ENCODE results near the gene TAMALIN.

The TAMALIN gene

GRCh38 chr12:52010152-52010622, 3.4 kb downstream of the TAMALIN start:
- H3K9me3 ChIP-seq (ENCODE audit: control insufficient read depth in 5 of 5, low read length in 5 of 5) = no peaks in the 10 kb centered on the region
- H3K27me3 ChIP-seq (ENCODE audit: control insufficient read depth in 5 of 5, insufficient read depth in 4 of 5, low read length in 5 of 5) = peaks cover 0 to 16% (median 12%) of the 10 kb centered on the region in 5 donors
- H3K27ac ChIP-seq (ENCODE audit: low read depth, low read length) = peak overlapping the region; percentile 85
- H3K9ac ChIP-seq (ENCODE audit: low read length in 5 of 5) = peak overlapping the region in 1 of 5 donors; percentile 92
- H3K4me1 ChIP-seq (ENCODE audit: control insufficient read depth in 5 of 5, insufficient read depth in 5 of 5, low read length in 5 of 5) = peaks cover 1 to 57% (median 46%) of the 10 kb centered on the region in 5 donors
- peaks cover 0 to 39% (median 33%) of the 10 kb centered on the region in 5 donors for H3K36me3 ChIP-seq (ENCODE audit: control insufficient read depth in 5 of 5, insufficient read depth in 5 of 5, low read length in 5 of 5)
- peak overlapping the region in 4 of 5 donors; percentile 31 to 94 (median 80) for H3K4me3 ChIP-seq (ENCODE audit: low read depth in 1 of 5, low read length in 5 of 5)

DNA sequence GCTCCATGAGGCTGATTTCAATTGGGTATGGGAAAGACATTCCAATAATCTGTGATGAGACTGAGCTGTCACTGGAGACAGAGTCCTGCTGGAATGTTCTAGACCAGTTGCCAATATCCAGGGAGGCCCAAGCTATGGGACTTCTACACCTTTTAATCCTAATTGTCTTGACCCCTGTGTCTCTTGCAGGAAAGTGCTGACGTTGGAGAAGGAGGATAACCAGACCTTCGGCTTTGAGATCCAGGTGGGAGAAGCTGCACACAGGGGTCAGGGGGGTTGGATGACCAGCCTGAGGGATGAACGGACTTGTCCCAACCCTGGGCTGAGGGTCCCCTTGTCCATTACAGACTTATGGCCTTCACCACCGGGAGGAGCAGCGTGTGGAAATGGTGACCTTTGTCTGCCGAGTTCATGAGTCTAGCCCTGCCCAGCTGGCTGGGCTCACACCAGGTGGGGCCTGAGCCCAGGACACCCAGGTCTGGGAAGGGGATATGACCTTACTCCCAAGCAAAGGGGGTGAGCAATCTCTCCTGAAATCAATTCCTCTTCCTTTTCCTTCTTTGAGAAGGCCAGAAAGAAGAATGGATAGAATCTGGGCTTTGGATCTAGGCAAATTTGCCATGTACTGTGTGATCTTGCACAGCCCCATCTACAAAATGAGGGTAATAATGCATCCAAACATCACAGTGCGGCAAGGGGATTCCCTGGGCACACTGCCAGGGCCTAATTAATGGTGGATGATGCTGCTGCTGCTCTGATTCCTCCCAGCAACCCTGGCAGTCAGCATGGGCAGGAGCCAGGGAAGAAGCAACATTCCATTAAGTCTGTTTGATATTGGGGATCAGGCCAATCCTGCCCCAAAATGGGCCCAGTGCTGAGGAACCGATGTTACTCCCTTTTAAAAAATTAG, 4.2 kb downstream of the TAMALIN start:
- peaks cover 0 to 12% (median 10%) of the 10 kb centered on the region in 5 donors for H3K27me3 ChIP-seq (ENCODE audit: control insufficient read depth in 5 of 5, insufficient read depth in 4 of 5, low read length in 5 of 5)
- peak overlapping the region; percentile 85 for H3K27ac ChIP-seq (ENCODE audit: low read depth, low read length)
- H3K4me1 ChIP-seq (ENCODE audit: control insufficient read depth in 5 of 5, insufficient read depth in 5 of 5, low read length in 5 of 5) = peaks cover 1 to 49% (median 44%) of the 10 kb centered on the region in 5 donors
- H3K9ac ChIP-seq (ENCODE audit: low read length in 5 of 5) = peak overlapping the region in 1 of 5 donors; percentile 13
- H3K36me3 ChIP-seq (ENCODE audit: control insufficient read depth in 5 of 5, insufficient read depth in 5 of 5, low read length in 5 of 5) = peaks cover 0 to 39% (median 38%) of the 10 kb centered on the region in 5 donors
- no peaks in the 10 kb centered on the region for H3K9me3 ChIP-seq (ENCODE audit: control insufficient read depth in 5 of 5, low read length in 5 of 5)
- peak overlapping the region in 4 of 5 donors; percentile 31 to 94 (median 80) for H3K4me3 ChIP-seq (ENCODE audit: low read depth in 1 of 5, low read length in 5 of 5)

- Histone ChIP-seq H3K9me3 (ENCODE audit: control insufficient read depth in 5 of 5, low read length in 5 of 5) (no peaks in the 10 kb centered on the region), H3K4me1 (ENCODE audit: control insufficient read depth in 5 of 5, insufficient read depth in 5 of 5, low read length in 5 of 5) (peaks cover 1 to 44% (median 38%) of the 10 kb centered on the region in 5 donors), H3K9ac (ENCODE audit: low read length in 5 of 5) (no peak overlapping the region), H3K27ac (ENCODE audit: low read depth, low read length) (peak overlapping the region; percentile 85), H3K4me3 (ENCODE audit: low read depth in 1 of 5, low read length in 5 of 5) (no peak overlapping the region), H3K36me3 (ENCODE audit: control insufficient read depth in 5 of 5, insufficient read depth in 5 of 5, low read length in 5 of 5) (peaks cover 0 to 39% (median 39%) of the 10 kb centered on the region in 5 donors), H3K27me3 (ENCODE audit: control insufficient read depth in 5 of 5, insufficient read depth in 4 of 5, low read length in 5 of 5) (peaks cover 0 to 8% (median 6%) of the 10 kb centered on the region in 5 donors)
Observed at GRCh38 chr12:52011602-52012214, 5.0 kb downstream of the TAMALIN start.

GRCh38 chr12:52013626-52014310, 7.0 kb downstream of the TAMALIN start:
- peaks cover 0 to 39% (median 33%) of the 10 kb centered on the region in 5 donors for H3K36me3 ChIP-seq (ENCODE audit: control insufficient read depth in 5 of 5, insufficient read depth in 5 of 5, low read length in 5 of 5)
- H3K9me3 ChIP-seq (ENCODE audit: control insufficient read depth in 5 of 5, low read length in 5 of 5) = no peaks in the 10 kb centered on the region
- H3K27ac ChIP-seq (ENCODE audit: low read depth, low read length) = no peak overlapping the region
- peaks cover 1 to 29% (median 25%) of the 10 kb centered on the region in 5 donors for H3K4me1 ChIP-seq (ENCODE audit: control insufficient read depth in 5 of 5, insufficient read depth in 5 of 5, low read length in 5 of 5)
- H3K27me3 ChIP-seq (ENCODE audit: control insufficient read depth in 5 of 5, insufficient read depth in 4 of 5, low read length in 5 of 5) = no peaks in the 10 kb centered on the region
- H3K9ac ChIP-seq (ENCODE audit: low read length in 5 of 5) = no peak overlapping the region
- H3K4me3 ChIP-seq (ENCODE audit: low read depth in 1 of 5, low read length in 5 of 5) = no peak overlapping the region

DNA sequence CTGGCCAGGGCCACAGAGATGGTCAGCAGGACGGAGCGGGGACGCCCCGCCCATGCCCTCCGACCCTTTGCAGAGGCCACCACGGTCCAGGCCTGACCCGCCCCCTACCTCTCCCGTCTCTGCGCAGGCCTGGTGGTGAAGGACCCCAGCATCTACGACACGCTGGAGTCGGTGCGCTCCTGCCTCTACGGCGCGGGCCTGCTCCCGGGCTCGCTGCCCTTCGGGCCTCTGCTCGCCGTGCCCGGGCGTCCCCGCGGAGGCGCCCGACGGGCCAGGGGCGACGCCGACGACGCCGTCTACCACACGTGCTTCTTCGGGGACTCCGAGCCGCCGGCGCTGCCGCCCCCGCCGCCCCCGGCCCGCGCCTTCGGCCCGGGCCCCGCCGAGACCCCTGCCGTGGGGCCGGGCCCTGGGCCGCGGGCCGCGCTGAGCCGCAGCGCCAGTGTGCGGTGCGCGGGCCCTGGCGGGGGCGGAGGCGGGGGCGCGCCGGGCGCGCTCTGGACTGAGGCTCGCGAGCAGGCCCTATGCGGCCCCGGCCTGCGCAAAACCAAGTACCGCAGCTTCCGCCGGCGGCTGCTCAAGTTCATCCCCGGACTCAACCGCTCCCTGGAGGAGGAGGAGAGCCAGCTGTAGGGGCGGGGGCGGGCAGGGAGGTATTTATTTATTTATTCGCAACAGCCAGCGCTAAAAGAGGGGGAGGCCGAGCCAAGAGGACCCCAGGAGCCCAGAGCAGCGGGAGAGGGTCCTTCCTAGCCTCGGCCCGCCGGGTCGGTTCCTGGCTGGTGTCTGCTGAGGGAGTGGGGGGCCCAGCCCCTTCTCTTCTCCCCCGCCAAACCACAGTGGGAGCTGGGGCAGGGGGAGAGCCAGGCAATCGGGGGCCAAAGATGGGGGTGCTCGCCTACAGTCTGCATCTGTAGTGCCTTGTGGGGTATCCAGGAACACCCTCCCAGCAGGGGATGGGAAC, 8.1 kb downstream of the TAMALIN start:
- H3K9me3 ChIP-seq (ENCODE audit: control insufficient read depth in 5 of 5, low read length in 5 of 5) = no peaks in the 10 kb centered on the region
- no peak overlapping the region for H3K27ac ChIP-seq (ENCODE audit: low read depth, low read length)
- peaks cover 0 to 39% (median 31%) of the 10 kb centered on the region in 5 donors for H3K36me3 ChIP-seq (ENCODE audit: control insufficient read depth in 5 of 5, insufficient read depth in 5 of 5, low read length in 5 of 5)
- H3K4me1 ChIP-seq (ENCODE audit: control insufficient read depth in 5 of 5, insufficient read depth in 5 of 5, low read length in 5 of 5) = peaks cover 1 to 18% (median 14%) of the 10 kb centered on the region in 5 donors
- H3K4me3 ChIP-seq (ENCODE audit: low read depth in 1 of 5, low read length in 5 of 5) = no peak overlapping the region
- H3K9ac ChIP-seq (ENCODE audit: low read length in 5 of 5) = no peak overlapping the region
- H3K27me3 ChIP-seq (ENCODE audit: control insufficient read depth in 5 of 5, insufficient read depth in 4 of 5, low read length in 5 of 5) = no peaks in the 10 kb centered on the region

DNA sequence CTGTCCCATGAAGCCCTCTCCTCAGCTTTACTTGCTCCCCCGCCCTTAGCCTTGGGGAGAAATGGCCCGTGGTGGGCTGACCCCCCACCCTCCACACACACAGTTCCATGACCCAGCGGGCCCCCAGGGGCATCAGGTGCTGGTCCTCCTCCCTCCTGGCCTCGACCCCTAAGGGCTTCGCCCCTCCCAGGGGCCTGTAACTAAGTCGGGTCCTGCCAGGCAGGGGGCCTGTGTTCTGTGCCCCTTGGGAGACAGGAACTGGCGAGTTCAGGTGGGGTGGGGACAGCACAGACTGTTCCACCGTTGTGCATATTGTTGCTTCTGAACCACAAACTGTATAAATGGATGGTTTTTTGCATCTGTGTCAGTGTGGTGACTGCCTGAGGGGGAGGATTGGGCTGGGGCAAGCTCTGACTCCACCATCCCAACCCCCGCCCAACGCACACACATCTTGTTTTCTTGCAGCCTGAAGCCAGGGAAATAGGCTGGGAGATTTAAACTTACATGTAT, 8.8 kb downstream of the TAMALIN start:
- Histone ChIP-seq H3K4me3 (ENCODE audit: low read depth in 1 of 5, low read length in 5 of 5) (no peak overlapping the region), H3K27me3 (ENCODE audit: control insufficient read depth in 5 of 5, insufficient read depth in 4 of 5, low read length in 5 of 5) (no peaks in the 10 kb centered on the region), H3K27ac (ENCODE audit: low read depth, low read length) (no peak overlapping the region), H3K9ac (ENCODE audit: low read length in 5 of 5) (no peak overlapping the region), H3K36me3 (ENCODE audit: control insufficient read depth in 5 of 5, insufficient read depth in 5 of 5, low read length in 5 of 5) (peaks cover 0 to 39% (median 28%) of the 10 kb centered on the region in 5 donors), H3K4me1 (ENCODE audit: control insufficient read depth in 5 of 5, insufficient read depth in 5 of 5, low read length in 5 of 5) (peaks cover 0 to 11% (median 7%) of the 10 kb centered on the region in 5 donors), H3K9me3 (ENCODE audit: control insufficient read depth in 5 of 5, low read length in 5 of 5) (no peaks in the 10 kb centered on the region)

DNA sequence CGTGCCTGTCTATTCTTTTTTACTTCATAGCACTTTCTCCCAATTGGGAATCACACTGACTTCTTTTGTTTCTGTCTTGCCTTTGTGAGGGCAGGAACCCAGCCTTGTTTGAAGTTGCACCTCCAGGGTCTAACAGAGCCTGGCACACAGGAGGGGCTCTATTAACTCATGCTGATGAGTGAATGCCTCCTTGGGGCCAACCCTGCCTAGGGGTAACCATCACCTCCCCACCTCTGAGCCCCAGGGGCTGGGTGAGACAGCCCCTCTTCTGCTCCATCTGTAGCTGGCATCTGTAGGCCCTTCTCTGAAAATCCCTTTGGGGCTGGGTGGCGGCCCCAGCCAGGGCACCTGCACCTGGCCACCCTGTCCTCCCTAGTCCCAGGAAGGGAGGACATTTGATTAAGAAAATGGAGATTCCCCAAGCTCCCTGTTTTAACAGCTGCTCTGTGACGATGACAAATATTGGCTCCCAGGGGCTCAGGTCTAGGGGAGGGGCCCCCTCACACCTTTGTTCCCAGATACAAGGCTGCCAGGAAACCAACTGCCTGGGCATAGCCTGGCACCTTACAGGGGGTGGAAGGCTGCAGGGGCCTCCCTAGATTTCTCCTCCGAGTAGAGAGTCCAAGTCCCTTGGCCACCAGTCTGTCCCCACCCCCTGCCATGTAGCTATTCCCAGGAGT, 11.8 kb downstream of the TAMALIN start:
- Histone ChIP-seq H3K9ac (ENCODE audit: low read length in 5 of 5) (no peak overlapping the region), H3K4me3 (ENCODE audit: low read depth in 1 of 5, low read length in 5 of 5) (no peak overlapping the region), H3K36me3 (ENCODE audit: control insufficient read depth in 5 of 5, insufficient read depth in 5 of 5, low read length in 5 of 5) (peaks cover 0 to 16% (median 9%) of the 10 kb centered on the region in 5 donors), H3K9me3 (ENCODE audit: control insufficient read depth in 5 of 5, low read length in 5 of 5) (no peaks in the 10 kb centered on the region), H3K27me3 (ENCODE audit: control insufficient read depth in 5 of 5, insufficient read depth in 4 of 5, low read length in 5 of 5) (peaks cover 0 to 3% (median 0%) of the 10 kb centered on the region in 5 donors), H3K27ac (ENCODE audit: low read depth, low read length) (no peak overlapping the region), H3K4me1 (ENCODE audit: control insufficient read depth in 5 of 5, insufficient read depth in 5 of 5, low read length in 5 of 5) (peaks cover 0 to 17% (median 10%) of the 10 kb centered on the region in 5 donors)

GRCh38 chr12:52019113-52019770, 12.5 kb downstream of the TAMALIN start:
- Histone ChIP-seq H3K9ac (ENCODE audit: low read length in 5 of 5) (no peak overlapping the region), H3K27ac (ENCODE audit: low read depth, low read length) (no peak overlapping the region), H3K4me1 (ENCODE audit: control insufficient read depth in 5 of 5, insufficient read depth in 5 of 5, low read length in 5 of 5) (peaks cover 0 to 23% (median 16%) of the 10 kb centered on the region in 5 donors), H3K9me3 (ENCODE audit: control insufficient read depth in 5 of 5, low read length in 5 of 5) (no peaks in the 10 kb centered on the region), H3K4me3 (ENCODE audit: low read depth in 1 of 5, low read length in 5 of 5) (no peak overlapping the region), H3K27me3 (ENCODE audit: control insufficient read depth in 5 of 5, insufficient read depth in 4 of 5, low read length in 5 of 5) (peaks cover 0 to 3% (median 0%) of the 10 kb centered on the region in 5 donors), H3K36me3 (ENCODE audit: control insufficient read depth in 5 of 5, insufficient read depth in 5 of 5, low read length in 5 of 5) (peaks cover 0 to 10% (median 3%) of the 10 kb centered on the region in 5 donors)
